ENCODE measurements around the gene CFAP46. TPM values are rescaled to one million over a fixed set of nuclear protein-coding genes. Genes with fewer than 3 reads are reported as not detected.

The CFAP46 gene
- total RNA-seq, 1 experiment from 2014 or later, result 3.3 TPM

- TF ChIP-seq TEAD4 (CRISPR knock-in tag; IDR thresholded peaks at IDR 0.05) (no peak), RELA (CRISPR knock-in tag; IDR thresholded peaks at IDR 0.05; ENCODE audit: borderline replicate concordance) (no peak), HMGA2 (CRISPR knock-in tag; IDR thresholded peaks at IDR 0.05) (no peak), NFE2L1 (CRISPR knock-in tag; IDR thresholded peaks at IDR 0.05) (no peak), RORB (CRISPR knock-in tag; IDR thresholded peaks at IDR 0.05) (no peak), ZNF138 (CRISPR knock-in tag; conservative IDR thresholded peaks at IDR 0.05) (no peak), SMAD3 (CRISPR knock-in tag; IDR thresholded peaks at IDR 0.05; ENCODE audit: borderline replicate concordance) (no peak), TCF7 (CRISPR knock-in tag; IDR thresholded peaks at IDR 0.05; ENCODE audit: low read depth) (no peak), PRRX2 (CRISPR knock-in tag; IDR thresholded peaks at IDR 0.05) (no peak), TP53 (CRISPR knock-in tag; IDR thresholded peaks at IDR 0.05) (no peak), NFATC4 (CRISPR knock-in tag; IDR thresholded peaks at IDR 0.05) (no peak)
- TF ChIP-seq, protein P1, sequence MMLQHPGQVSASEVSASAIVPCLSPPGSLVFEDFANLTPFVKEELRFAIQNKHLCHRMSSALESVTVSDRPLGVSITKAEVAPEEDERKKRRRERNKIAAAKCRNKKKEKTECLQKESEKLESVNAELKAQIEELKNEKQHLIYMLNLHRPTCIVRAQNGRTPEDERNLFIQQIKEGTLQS (CRISPR knock-in tag; conservative IDR thresholded peaks at IDR 0.05), result no peak
- TF ChIP-seq, protein P2, sequence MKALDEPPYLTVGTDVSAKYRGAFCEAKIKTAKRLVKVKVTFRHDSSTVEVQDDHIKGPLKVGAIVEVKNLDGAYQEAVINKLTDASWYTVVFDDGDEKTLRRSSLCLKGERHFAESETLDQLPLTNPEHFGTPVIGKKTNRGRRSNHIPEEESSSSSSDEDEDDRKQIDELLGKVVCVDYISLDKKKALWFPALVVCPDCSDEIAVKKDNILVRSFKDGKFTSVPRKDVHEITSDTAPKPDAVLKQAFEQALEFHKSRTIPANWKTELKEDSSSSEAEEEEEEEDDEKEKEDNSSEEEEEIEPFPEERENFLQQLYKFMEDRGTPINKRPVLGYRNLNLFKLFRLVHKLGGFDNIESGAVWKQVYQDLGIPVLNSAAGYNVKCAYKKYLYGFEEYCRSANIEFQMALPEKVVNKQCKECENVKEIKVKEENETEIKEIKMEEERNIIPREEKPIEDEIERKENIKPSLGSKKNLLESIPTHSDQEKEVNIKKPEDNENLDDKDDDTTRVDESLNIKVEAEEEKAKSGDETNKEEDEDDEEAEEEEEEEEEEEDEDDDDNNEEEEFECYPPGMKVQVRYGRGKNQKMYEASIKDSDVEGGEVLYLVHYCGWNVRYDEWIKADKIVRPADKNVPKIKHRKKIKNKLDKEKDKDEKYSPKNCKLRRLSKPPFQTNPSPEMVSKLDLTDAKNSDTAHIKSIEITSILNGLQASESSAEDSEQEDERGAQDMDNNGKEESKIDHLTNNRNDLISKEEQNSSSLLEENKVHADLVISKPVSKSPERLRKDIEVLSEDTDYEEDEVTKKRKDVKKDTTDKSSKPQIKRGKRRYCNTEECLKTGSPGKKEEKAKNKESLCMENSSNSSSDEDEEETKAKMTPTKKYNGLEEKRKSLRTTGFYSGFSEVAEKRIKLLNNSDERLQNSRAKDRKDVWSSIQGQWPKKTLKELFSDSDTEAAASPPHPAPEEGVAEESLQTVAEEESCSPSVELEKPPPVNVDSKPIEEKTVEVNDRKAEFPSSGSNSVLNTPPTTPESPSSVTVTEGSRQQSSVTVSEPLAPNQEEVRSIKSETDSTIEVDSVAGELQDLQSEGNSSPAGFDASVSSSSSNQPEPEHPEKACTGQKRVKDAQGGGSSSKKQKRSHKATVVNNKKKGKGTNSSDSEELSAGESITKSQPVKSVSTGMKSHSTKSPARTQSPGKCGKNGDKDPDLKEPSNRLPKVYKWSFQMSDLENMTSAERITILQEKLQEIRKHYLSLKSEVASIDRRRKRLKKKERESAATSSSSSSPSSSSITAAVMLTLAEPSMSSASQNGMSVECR (CRISPR knock-in tag; IDR thresholded peaks at IDR 0.05; ENCODE audit: borderline replicate concordance), result no peak
- TF ChIP-seq, protein P3, sequence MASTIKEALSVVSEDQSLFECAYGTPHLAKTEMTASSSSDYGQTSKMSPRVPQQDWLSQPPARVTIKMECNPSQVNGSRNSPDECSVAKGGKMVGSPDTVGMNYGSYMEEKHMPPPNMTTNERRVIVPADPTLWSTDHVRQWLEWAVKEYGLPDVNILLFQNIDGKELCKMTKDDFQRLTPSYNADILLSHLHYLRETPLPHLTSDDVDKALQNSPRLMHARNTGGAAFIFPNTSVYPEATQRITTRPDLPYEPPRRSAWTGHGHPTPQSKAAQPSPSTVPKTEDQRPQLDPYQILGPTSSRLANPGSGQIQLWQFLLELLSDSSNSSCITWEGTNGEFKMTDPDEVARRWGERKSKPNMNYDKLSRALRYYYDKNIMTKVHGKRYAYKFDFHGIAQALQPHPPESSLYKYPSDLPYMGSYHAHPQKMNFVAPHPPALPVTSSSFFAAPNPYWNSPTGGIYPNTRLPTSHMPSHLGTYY (CRISPR knock-in tag; IDR thresholded peaks at IDR 0.05), result no peak
- peaks cover 12% of the 10 kb centered on the region for H3K36me3 Mint-ChIP-seq
- ChIA-PET CTCF (no interaction called here), POLR2A (no interaction called here)
- H3K4me3 Mint-ChIP-seq, result no peak overlapping the region
- H3K9me3 Mint-ChIP-seq, result peaks cover 34% of the 10 kb centered on the region
- DNase-seq (ENCODE audit: low spot score) (peak; percentile 2), ATAC-seq (no peak)
- no peak overlapping the region for H3K27ac Mint-ChIP-seq
- no peaks in the 10 kb centered on the region for H3K4me1 Mint-ChIP-seq
- H3K27me3 Mint-ChIP-seq (ENCODE audit: low read depth), result no peaks in the 10 kb centered on the region
Measured at GRCh38 chr10:132872658-132873057, 69.7 kb downstream of the CFAP46 start.

- CTCF ChIA-PET, result no interaction called here
- Mint-ChIP-seq H3K4me3 (no peak overlapping the region), H3K4me1 (no peaks in the 10 kb centered on the region), H3K27ac (no peak overlapping the region), H3K36me3 (peaks cover 7% of the 10 kb centered on the region), H3K9me3 (peaks cover 27% of the 10 kb centered on the region), H3K27me3 (ENCODE audit: low read depth) (no peaks in the 10 kb centered on the region)
- DNase-seq (ENCODE audit: low spot score) (peak; percentile 4), ATAC-seq (no peak)
- POLR2A ChIA-PET, result no interaction called here
- TF ChIP-seq SMAD4 (CRISPR knock-in tag; IDR thresholded peaks at IDR 0.05) (no peak), ZNF138 (CRISPR knock-in tag; conservative IDR thresholded peaks at IDR 0.05) (no peak), ZBTB21 (CRISPR knock-in tag; IDR thresholded peaks at IDR 0.05; ENCODE audit: borderline replicate concordance) (no peak), PRRX2 (CRISPR knock-in tag; IDR thresholded peaks at IDR 0.05) (no peak), AR (CRISPR knock-in tag; IDR thresholded peaks at IDR 0.05) (no peak), ATF6 (CRISPR knock-in tag; IDR thresholded peaks at IDR 0.05) (no peak), CREM (CRISPR knock-in tag; IDR thresholded peaks at IDR 0.05) (no peak)
- TF ChIP-seq, protein P4, sequence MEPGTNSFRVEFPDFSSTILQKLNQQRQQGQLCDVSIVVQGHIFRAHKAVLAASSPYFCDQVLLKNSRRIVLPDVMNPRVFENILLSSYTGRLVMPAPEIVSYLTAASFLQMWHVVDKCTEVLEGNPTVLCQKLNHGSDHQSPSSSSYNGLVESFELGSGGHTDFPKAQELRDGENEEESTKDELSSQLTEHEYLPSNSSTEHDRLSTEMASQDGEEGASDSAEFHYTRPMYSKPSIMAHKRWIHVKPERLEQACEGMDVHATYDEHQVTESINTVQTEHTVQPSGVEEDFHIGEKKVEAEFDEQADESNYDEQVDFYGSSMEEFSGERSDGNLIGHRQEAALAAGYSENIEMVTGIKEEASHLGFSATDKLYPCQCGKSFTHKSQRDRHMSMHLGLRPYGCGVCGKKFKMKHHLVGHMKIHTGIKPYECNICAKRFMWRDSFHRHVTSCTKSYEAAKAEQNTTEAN (CRISPR knock-in tag; IDR thresholded peaks at IDR 0.05), result no peak
- TF ChIP-seq, protein P5, sequence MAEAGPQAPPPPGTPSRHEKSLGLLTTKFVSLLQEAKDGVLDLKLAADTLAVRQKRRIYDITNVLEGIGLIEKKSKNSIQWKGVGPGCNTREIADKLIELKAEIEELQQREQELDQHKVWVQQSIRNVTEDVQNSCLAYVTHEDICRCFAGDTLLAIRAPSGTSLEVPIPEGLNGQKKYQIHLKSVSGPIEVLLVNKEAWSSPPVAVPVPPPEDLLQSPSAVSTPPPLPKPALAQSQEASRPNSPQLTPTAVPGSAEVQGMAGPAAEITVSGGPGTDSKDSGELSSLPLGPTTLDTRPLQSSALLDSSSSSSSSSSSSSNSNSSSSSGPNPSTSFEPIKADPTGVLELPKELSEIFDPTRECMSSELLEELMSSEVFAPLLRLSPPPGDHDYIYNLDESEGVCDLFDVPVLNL (CRISPR knock-in tag; IDR thresholded peaks at IDR 0.05; ENCODE audit: borderline replicate concordance, low read depth), result no peak
- TF ChIP-seq, protein P6, sequence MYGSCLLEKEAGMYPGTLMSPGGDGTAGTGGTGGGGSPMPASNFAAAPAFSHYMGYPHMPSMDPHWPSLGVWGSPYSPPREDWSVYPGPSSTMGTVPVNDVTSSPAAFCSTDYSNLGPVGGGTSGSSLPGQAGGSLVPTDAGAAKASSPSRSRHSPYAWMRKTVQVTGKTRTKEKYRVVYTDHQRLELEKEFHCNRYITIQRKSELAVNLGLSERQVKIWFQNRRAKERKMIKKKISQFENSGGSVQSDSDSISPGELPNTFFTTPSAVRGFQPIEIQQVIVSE (CRISPR knock-in tag; IDR thresholded peaks at IDR 0.05; ENCODE audit: borderline replicate concordance), result no peak
Measured at GRCh38 chr10:132870426-132870825, 71.9 kb downstream of the CFAP46 start.
